ENCODE data around the gene NTM.

Gene NTM

DNA sequence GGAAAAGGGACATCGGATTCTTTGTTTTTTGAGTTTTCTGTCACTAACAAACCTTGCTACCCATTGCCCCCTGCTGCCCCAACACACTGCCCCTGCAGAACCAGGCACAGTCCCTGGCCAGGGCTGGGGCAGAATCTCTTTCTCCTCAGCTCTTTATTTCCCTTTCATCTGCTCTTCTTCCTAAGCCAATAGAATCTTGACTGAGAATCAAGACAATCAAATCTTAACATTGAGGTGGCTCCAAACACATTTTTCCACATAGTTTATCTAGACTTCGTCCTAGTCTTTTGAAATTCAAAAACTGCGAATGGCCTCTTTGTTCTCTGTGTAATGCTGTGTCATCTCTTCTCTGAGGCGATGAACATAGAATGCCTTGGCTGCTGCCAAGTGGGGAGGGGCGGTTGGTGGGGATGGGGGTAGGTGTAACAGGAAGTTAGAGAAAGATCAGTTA, 16.1 kb upstream of the NTM start:
- Mint-ChIP-seq H3K36me3 (ENCODE audit: low read depth) (no peaks in the 10 kb centered on the region), H3K9me3 (peaks cover 8% of the 10 kb centered on the region), H3K27me3 (no peaks in the 10 kb centered on the region), H3K4me3 (no peak overlapping the region), H3K4me1 (ENCODE audit: low read depth) (no peaks in the 10 kb centered on the region), H3K27ac (no peak overlapping the region)
- intact Hi-C loops (cut with micrococcal nuclease) = no loop called here

DNA sequence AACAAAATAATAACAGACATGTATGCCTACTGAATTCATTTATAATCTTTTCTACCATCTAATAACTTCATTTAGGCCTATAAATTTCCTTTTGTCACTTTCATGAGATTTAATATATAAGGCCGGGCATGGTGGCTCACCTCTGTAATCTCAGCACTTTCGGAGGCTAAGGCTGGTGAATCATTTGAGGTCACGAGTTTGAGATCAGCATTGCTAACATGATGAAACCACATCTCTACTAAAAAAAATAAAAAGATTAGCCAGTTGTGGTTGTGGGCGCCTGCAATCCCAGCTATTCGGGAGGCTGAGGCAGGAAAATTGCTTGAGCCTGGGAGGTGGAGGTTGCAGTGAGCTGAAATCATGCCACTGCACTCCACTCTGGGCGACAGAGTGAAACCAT, 14.2 kb upstream of the NTM start:
- no peaks in the 10 kb centered on the region for H3K36me3 Mint-ChIP-seq (ENCODE audit: low read depth)
- H3K4me1 Mint-ChIP-seq (ENCODE audit: low read depth) = no peaks in the 10 kb centered on the region
- H3K9me3 Mint-ChIP-seq = peaks cover 4% of the 10 kb centered on the region
- H3K27ac Mint-ChIP-seq = no peak overlapping the region
- no peaks in the 10 kb centered on the region for H3K27me3 Mint-ChIP-seq
- H3K4me3 Mint-ChIP-seq = no peak overlapping the region
- intact Hi-C loops (cut with micrococcal nuclease) = no loop called here

DNA sequence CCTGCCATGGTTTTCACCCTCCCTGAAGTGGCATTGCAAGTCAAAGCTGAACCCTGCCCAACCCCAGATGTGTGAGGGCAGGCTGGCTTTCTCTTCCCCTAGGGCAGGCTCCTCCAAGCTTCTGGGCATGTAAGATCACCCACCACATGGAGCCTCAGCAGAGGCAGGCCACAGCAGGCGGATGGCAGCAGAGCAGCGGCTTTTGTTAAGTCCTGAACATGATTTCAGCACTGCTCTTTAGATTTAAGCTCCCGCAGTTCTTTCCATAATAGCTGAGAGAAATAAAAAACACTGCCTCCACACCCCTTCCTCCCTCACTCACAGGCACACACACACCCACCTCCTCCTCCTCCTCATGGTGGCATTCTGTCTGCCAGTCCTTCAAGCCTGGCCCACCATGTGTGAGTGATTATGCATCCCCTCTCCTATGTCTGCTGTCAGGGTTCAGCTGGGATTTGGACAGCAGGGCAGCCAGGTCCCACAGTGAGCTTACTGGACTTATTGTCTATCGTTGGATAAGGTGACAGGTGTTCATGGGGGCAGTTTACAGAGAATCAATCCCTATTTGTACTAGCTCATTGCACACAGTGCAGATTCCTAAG, 5.0 kb upstream of the NTM start:
- Mint-ChIP-seq H3K36me3 (ENCODE audit: low read depth) (no peaks in the 10 kb centered on the region), H3K4me3 (no peak overlapping the region), H3K9me3 (no peaks in the 10 kb centered on the region), H3K4me1 (ENCODE audit: low read depth) (no peaks in the 10 kb centered on the region), H3K27ac (no peak overlapping the region), H3K27me3 (peaks cover 2% of the 10 kb centered on the region)
- intact Hi-C loops (cut with micrococcal nuclease) = no loop called here

DNA sequence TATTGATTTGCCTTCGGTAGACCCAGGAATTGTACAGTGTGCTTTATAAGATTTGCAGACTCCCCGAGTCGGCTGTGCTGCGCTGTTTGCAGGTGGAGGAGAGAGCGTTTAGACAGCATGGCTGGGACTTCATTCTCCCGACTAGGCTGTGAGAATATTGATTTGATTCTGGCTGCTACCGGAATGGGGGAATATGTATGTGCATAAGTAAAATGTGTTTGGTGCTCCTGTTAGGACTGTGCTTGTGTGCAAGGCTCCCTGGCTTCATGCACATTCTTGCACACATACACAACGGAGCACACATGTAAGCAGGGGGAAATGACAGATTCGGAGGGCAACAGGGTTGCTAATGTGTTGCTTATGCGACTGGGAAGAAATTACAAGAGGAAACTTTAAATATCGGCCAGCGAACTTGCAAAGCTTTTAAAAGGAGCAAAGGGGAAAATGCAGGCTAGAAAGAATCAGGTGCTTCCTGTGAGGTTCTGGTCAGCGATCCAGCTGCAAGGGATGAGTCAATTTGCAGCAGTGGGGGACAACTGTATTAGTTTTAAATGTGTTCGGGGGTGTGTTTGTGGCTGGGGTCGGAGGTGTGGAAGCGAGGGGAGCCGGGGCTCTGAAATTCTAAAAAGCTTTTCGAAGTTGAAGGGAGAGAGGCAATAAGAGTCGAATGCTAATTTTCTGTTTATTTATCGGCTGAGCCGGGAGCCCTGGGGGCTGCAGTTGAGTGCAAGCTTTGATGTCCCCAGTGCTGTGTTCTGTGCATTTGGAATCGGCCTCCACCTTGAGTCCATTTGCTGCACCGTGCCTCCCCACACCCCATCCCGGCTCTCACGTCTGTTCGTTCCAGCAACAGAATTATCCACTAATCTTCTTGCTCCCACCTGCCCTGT, 731 bp downstream of the NTM start:
- Mint-ChIP-seq H3K27ac (no peak overlapping the region), H3K27me3 (peaks cover 2% of the 10 kb centered on the region), H3K36me3 (ENCODE audit: low read depth) (no peaks in the 10 kb centered on the region), H3K4me3 (no peak overlapping the region), H3K9me3 (no peaks in the 10 kb centered on the region), H3K4me1 (ENCODE audit: low read depth) (no peaks in the 10 kb centered on the region)
- intact Hi-C loops (cut with micrococcal nuclease) = no loop called here

DNA sequence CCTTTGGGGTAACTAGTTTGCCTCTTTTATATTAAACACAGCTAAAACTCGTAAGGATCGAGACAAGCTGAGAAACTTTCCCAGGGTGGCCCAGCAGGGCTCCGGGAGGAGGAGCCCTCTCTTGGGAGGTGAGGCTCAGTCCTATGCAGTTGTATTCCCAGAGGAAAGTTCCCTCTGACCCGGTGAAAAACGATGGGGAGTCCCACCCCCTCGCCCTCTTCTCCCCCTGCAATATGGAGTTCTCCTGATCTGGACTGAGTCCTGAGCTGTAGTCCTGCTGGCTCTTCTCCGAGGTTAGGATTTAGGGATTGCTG, 1.3 kb downstream of the NTM start:
- H3K27me3 Mint-ChIP-seq = peaks cover 2% of the 10 kb centered on the region

DNA sequence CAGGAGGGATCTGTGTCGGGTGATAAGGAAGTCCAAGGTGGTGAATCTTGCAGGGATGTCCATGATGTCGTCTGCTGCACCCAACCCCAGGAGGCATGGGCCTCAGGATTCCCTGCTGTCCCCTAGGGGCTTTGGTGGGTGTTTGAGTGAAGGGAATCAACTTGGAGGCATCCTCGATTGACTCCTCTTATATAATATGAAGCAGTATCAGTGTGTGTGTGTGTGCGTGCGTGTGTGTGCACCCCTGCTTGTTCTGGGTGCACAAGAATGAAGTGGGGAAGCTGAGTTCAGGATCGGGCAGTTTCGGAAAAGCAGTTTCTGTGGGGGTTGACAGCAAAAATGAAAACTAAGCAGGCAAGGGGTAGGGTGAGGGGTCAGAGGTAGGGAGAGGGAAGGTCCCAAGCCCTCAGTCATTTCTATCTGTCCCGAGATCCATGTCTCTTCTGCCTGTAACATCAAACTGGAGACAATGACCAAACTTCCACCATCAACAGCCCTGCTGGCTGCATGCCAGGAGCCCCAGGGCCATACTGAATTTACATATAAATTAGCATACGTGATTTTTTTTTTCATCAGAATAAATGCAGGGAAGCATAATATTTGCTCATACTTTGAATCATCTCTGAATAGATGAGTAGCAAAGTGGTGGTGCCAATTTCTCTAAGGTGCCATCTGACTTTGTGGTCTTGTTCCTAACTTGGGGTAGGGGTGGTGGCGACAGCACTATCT, 2.0 kb downstream of the NTM start:
- intact Hi-C loops (cut with micrococcal nuclease) = no loop called here
- H3K9me3 Mint-ChIP-seq = no peaks in the 10 kb centered on the region
- H3K36me3 Mint-ChIP-seq (ENCODE audit: low read depth) = no peaks in the 10 kb centered on the region
- H3K4me3 Mint-ChIP-seq = no peak overlapping the region
- H3K27me3 Mint-ChIP-seq = peaks cover 2% of the 10 kb centered on the region
- H3K4me1 Mint-ChIP-seq (ENCODE audit: low read depth) = no peaks in the 10 kb centered on the region
- H3K27ac Mint-ChIP-seq = no peak overlapping the region

More for the DNA sequence above, 1.3 kb downstream of the NTM start:
- H3K4me1 Mint-ChIP-seq (ENCODE audit: low read depth) = no peaks in the 10 kb centered on the region
- intact Hi-C loops (cut with micrococcal nuclease) = no loop called here
- H3K4me3 Mint-ChIP-seq = no peak overlapping the region
- no peak overlapping the region for H3K27ac Mint-ChIP-seq
- no peaks in the 10 kb centered on the region for H3K9me3 Mint-ChIP-seq
- H3K36me3 Mint-ChIP-seq (ENCODE audit: low read depth) = no peaks in the 10 kb centered on the region

DNA sequence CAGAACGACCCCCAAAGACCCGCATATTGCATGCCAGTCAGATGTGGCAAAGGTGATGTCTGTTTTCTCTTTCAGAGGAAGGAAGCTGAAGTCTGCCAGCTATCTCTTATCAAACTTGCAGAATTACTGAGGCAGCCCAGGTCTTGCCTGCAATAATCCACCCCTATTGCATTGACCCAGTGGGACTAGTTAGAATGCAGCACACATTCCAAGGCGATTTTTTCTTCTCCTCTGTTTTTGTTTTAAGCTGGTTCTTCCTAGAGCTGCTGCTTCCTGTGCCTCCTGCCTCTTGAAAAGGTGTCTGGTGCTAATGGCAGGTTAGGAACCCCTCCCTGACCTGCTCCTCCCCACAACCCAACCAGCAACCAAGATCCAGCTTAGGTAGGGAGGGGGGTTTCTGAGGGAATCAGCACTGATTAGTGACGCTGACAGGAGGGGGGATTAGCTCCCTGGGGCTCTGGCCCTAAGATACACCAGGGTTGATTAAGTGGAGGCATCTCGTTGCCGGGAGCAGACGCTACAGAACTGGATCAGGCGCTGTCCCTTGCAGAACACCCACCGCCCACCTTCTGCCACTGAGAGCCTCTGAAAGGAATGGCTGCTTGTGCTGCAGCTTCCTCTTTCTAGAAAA, 2.8 kb downstream of the NTM start:
- no peaks in the 10 kb centered on the region for H3K4me1 Mint-ChIP-seq (ENCODE audit: low read depth)
- H3K27me3 Mint-ChIP-seq = peaks cover 2% of the 10 kb centered on the region
- H3K9me3 Mint-ChIP-seq = no peaks in the 10 kb centered on the region
- H3K36me3 Mint-ChIP-seq (ENCODE audit: low read depth) = no peaks in the 10 kb centered on the region
- intact Hi-C loops (cut with micrococcal nuclease) = no loop called here
- no peak overlapping the region for H3K27ac Mint-ChIP-seq
- H3K4me3 Mint-ChIP-seq = no peak overlapping the region

DNA sequence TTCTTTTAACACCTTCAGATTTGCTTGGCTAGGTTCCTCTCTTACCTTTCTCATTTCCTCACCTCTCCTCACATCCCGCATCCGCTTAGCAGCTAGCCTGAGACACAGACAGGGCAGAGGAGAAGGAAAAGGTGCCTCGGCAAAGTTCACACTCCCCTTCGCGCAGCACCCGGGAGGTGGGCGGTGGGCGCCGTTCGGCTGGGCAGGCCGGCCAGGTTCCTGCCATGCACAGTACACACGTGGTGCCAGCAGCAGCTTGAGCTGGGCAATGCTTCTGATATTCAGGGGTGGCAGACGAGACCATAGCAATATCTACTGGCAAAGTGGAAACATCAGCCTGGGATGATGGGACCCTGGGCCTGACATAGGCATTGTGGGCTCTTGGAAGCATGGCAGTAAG, 3.3 kb downstream of the NTM start:
- H3K27ac Mint-ChIP-seq = no peak overlapping the region
- H3K9me3 Mint-ChIP-seq = no peaks in the 10 kb centered on the region
- no peaks in the 10 kb centered on the region for H3K36me3 Mint-ChIP-seq (ENCODE audit: low read depth)
- peaks cover 2% of the 10 kb centered on the region for H3K27me3 Mint-ChIP-seq
- H3K4me1 Mint-ChIP-seq (ENCODE audit: low read depth) = no peaks in the 10 kb centered on the region
- H3K4me3 Mint-ChIP-seq = no peak overlapping the region
- intact Hi-C loops (cut with micrococcal nuclease) = no loop called here

DNA sequence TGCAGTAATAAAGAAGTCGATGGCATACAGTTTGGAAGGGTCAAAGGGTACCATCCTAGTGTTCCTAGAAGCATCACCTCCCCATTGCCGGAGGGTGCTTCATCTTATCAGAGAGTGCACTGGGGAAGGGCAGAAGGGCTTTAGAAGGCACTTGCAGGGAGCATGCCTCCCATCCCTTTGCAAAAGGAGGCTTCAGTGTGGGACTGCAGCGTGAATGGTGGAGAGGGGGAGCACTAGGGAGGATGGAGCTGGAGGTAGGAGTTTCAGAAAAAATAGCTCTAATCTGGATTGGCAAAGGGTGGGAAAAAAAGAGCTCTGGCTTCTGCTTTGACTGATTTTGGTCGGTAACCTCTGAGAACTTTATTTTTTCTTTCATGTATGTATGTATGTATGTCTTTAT, 5.0 kb downstream of the NTM start:
- Mint-ChIP-seq H3K9me3 (no peaks in the 10 kb centered on the region), H3K27me3 (peaks cover 2% of the 10 kb centered on the region)

DNA sequence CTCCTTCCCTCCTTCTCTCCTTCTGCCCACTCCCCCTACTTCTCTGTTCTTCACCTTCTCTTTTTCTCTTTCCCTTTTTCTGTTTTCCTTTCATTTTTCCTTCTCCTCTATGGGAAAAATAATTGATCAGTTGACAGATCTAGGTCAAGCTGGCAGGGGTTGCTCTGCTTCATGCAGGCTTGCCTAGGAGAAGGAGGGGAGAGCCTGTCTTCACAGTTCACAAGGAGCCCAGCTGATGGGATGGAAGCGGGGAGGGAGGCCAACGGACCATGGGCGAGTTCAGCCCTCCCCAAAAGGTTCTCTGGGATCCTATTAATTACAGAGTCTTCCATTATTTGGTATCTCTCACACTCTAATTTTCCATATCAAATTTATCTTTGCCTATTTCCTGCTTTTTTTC, 5.5 kb downstream of the NTM start:
- Mint-ChIP-seq H3K9me3 (no peaks in the 10 kb centered on the region), H3K4me1 (ENCODE audit: low read depth) (no peaks in the 10 kb centered on the region), H3K27me3 (peaks cover 2% of the 10 kb centered on the region), H3K4me3 (no peak overlapping the region), H3K27ac (no peak overlapping the region), H3K36me3 (ENCODE audit: low read depth) (no peaks in the 10 kb centered on the region)
- intact Hi-C loops (cut with micrococcal nuclease) = no loop called here

More for the DNA sequence above, 5.0 kb downstream of the NTM start:
- Mint-ChIP-seq H3K27ac (no peak overlapping the region), H3K4me3 (no peak overlapping the region), H3K36me3 (ENCODE audit: low read depth) (no peaks in the 10 kb centered on the region), H3K4me1 (ENCODE audit: low read depth) (no peaks in the 10 kb centered on the region)
- intact Hi-C loops (cut with micrococcal nuclease) = no loop called here

DNA sequence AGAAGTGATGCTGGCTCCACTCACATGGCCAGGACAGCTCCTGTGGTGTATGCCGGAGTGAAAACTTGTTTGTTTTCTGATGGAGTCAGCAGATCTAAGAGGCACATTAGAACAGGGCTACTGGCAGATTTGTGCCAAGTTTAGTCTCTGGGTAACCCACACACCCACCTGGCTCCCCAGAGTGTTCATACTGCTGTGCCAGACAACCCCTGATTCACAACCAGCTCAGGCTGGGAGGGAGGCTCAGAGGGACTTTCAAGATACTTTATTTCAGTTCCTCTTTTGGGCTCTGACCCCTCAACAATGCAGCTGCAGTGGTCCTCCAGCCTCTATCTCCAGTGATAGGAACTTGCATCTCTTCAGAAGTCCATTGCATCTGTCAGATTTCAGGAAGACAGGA, 8.5 kb downstream of the NTM start:
- no peaks in the 10 kb centered on the region for H3K9me3 Mint-ChIP-seq

DNA sequence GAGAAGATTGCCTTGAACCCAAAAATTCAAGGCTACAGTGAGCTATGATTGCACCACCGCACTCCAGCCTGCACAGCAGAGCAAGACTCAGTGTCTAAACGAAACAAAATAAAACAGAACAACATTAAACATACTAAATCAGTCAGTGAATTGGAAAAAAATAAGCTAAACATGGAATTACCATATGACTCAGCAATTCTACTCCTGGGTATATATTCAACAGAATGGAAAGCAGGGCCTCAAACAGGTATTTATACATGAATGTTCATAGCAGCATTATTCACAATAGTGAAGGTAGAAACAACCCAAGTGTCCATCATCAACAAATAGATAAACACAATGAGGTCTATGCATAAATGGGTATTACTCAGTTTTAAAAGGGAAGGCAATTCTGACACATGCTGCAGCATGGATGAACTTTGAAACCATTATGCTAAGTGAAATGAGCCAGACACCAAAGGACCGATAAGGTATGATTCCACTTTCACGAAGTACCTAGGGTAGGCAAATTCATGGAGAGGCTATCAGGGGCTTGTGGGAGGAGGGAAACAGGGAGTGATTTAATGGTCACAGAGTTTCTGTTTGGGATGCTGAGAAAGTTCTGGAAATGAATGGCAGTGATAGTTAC, 15.5 kb downstream of the NTM start:
- no peaks in the 10 kb centered on the region for H3K36me3 Mint-ChIP-seq (ENCODE audit: low read depth)
- no peaks in the 10 kb centered on the region for H3K27me3 Mint-ChIP-seq
- no peaks in the 10 kb centered on the region for H3K4me1 Mint-ChIP-seq (ENCODE audit: low read depth)
- intact Hi-C loops (cut with micrococcal nuclease) = no loop called here
- no peaks in the 10 kb centered on the region for H3K9me3 Mint-ChIP-seq
- H3K27ac Mint-ChIP-seq = no peak overlapping the region
- H3K4me3 Mint-ChIP-seq = no peak overlapping the region

More for the DNA sequence above, 8.5 kb downstream of the NTM start:
- Mint-ChIP-seq H3K27ac (no peak overlapping the region), H3K36me3 (ENCODE audit: low read depth) (no peaks in the 10 kb centered on the region), H3K27me3 (no peaks in the 10 kb centered on the region), H3K4me1 (ENCODE audit: low read depth) (no peaks in the 10 kb centered on the region), H3K4me3 (no peak overlapping the region)
- intact Hi-C loops (cut with micrococcal nuclease) = no loop called here

DNA sequence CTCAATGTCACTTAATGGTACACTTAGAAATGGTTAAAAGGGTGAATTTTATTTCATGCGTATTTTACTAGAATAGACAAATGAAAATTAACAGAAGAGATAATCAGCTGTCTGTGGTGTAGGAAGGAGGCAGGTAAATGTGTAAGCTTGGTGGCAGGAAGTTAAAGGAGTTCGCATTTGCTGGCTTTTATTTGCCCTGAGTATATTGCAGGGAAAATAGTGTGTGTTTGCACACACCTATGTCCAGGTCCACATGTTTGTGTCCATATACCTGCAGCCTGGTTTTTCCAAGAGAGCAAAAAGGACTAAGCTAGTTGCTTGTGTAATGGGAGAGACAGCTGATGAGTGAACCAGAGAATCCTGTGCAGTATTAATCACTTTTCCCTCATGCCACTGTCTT, 16.0 kb downstream of the NTM start:
- H3K4me1 Mint-ChIP-seq (ENCODE audit: low read depth) = no peaks in the 10 kb centered on the region

DNA sequence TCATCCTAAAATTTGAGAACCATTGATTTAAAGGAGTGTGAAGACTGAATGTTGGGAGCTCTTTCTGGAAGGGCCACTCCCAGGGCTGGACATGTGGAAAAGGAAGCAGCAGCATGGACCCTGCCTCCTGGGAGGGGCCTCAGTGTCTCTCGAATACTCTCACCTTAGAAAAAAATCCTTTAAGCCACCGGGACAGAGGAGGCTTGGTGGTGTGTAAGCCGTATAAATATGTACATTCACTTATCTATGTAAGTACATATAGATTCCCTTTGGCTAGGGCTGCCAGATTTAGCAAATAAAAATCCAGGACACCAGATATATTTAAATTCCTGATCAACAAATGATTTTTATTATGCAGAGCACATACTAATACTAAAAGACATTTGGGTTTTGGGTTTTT, 17.6 kb downstream of the NTM start:
- no peak overlapping the region for H3K4me3 Mint-ChIP-seq
- intact Hi-C loops (cut with micrococcal nuclease) = no loop called here
- H3K27ac Mint-ChIP-seq = no peak overlapping the region
- H3K36me3 Mint-ChIP-seq (ENCODE audit: low read depth) = no peaks in the 10 kb centered on the region
- H3K27me3 Mint-ChIP-seq = no peaks in the 10 kb centered on the region
- H3K9me3 Mint-ChIP-seq = no peaks in the 10 kb centered on the region
- no peaks in the 10 kb centered on the region for H3K4me1 Mint-ChIP-seq (ENCODE audit: low read depth)

More for the DNA sequence above, 16.0 kb downstream of the NTM start:
- Mint-ChIP-seq H3K36me3 (ENCODE audit: low read depth) (no peaks in the 10 kb centered on the region), H3K9me3 (no peaks in the 10 kb centered on the region), H3K27ac (no peak overlapping the region), H3K27me3 (no peaks in the 10 kb centered on the region), H3K4me3 (no peak overlapping the region)
- intact Hi-C loops (cut with micrococcal nuclease) = no loop called here
